ENCODE results near the gene LRRC8E. TPM values are rescaled to one million over a fixed set of nuclear protein-coding genes. Genes with fewer than 3 reads are reported as not detected.

The LRRC8E gene
- total RNA-seq, 1 experiment from 2014 or later = 18.1 TPM

GRCh38 chr19:7933411-7933810, 45.1 kb downstream of the LRRC8E start:
- Histone ChIP-seq H3K27ac (ENCODE audit: low read depth, low read length) (no peak overlapping the region), H3K9ac (ENCODE audit: low read length) (no peak overlapping the region), H3K36me3 (ENCODE audit: control insufficient read depth in 1 of 2, insufficient read depth in 2 of 2, low read length in 2 of 2) (peaks cover 34 to 45% of the 10 kb centered on the region in 2 experiments), H3K4me1 (ENCODE audit: control insufficient read depth in 1 of 2, insufficient read depth in 2 of 2, low read length in 2 of 2) (peaks cover 18 to 26% of the 10 kb centered on the region in 2 experiments), H2AFZ (ENCODE audit: low read depth, low read length, poor library complexity, severe bottlenecking) (no peak overlapping the region), H3K27me3 (ENCODE audit: insufficient read depth, low read length) (no peaks in the 10 kb centered on the region), H3K79me2 (ENCODE audit: insufficient read depth, low read length) (peaks cover 7% of the 10 kb centered on the region), H3K9me2 (ENCODE audit: insufficient read depth) (no peaks in the 10 kb centered on the region), H3K9me3 (ENCODE audit: control insufficient read depth in 1 of 2, insufficient read depth in 1 of 2, low read depth in 1 of 2, low read length in 2 of 2) (no peaks in the 10 kb centered on the region), H4K20me1 (ENCODE audit: insufficient read depth) (no peaks in the 10 kb centered on the region), H3K4me3 (replicated peaks in 1 of 2; ENCODE audit: low read depth in 1 of 2, low read length in 2 of 2) (no peak overlapping the region), H3K4me2 (ENCODE audit: low read length) (no peak overlapping the region)
- POLR2A ChIA-PET = no interaction called here
- CTCF ChIA-PET = no interaction called here
- DNase-seq (ENCODE audit: low read depth, low spot score) (no peak), ATAC-seq (peak; percentile 44; the same call in 1 of the 2 replicates)
- BruUV-seq (replicated peaks) = no TSS peak
- intact Hi-C loops (cut with micrococcal nuclease) = no loop called here
- RAD21 ChIA-PET (ENCODE audit: low non-redundant PET in 1 of 2, low total read pairs in 2 of 2, uncharacterized antibody in 2 of 2, unreplicated experiment in 2 of 2) = no interaction called here
- peak in 2 of 3 experiments; percentile 62 to 68; a peak in 4 of 6 replicates for TF ChIP-seq CTCF (IDR thresholded peaks at IDR 0.05 in 2 of 3, conservative IDR thresholded peaks at IDR 0.05 in 1 of 3; ENCODE audit: borderline replicate concordance in 1 of 3, insufficient read depth in 1 of 3, low read depth in 2 of 3, low read length in 2 of 3)
- TF ChIP-seq POLR2A (IDR thresholded peaks at IDR 0.05; ENCODE audit: borderline replicate concordance, extremely low read depth, insufficient read depth, insufficient read length) = no peak
- peak; percentile 25; the same call in 1 of the 2 replicates for TF ChIP-seq RAD21 (IDR thresholded peaks at IDR 0.05; ENCODE audit: low read depth)
- no peak for TF ChIP-seq EZH2 (IDR thresholded peaks at IDR 0.05)

DNA sequence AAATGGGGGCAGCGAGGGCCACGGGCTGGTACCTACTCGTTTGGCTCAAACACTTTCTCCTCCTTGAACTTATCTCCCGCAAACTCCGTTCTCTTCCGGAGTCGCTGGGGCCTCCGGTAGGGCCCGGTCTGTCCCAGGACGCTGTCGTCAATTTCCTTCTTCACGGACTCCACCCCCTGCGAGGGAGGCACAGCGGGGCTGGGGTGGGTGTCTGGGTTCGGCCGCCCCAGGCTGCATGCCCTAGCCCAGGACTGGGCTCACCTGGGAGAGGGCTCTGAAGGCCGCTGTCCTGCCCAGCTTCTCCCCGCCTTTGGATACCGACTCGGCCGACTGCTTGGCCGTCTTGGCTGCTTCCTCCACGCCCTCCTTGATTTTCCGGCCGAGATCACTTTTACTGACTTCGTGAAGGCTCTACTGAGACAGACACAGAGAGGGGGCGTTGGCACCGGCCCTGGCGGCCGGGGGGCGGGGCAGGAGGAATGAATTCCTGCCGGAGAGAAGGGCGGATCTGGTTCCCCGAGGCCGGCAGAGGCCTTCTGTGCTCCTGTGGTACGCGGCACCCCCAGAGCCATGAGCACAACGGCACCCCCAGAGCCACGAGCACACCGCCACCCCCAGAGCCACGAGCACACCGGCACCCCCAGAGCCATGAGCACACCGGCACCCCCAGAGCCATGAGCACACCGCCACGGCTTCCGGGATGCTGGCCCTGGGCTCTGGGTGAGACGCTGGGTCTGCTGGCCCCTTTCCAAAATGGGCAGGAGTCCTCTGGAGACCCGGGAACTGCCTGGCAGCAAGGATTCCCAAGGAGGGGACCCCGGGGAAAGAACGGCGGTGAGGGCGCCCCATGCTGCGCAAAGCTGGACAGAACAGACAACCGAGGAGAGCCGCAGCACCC, 45.8 kb downstream of the LRRC8E start:
- DNase-seq (ENCODE audit: low read depth, low spot score) (no peak), ATAC-seq (no peak)
- POLR2A ChIA-PET = no interaction called here
- Histone ChIP-seq H4K20me1 (ENCODE audit: insufficient read depth) (no peaks in the 10 kb centered on the region), H2AFZ (ENCODE audit: low read depth, low read length, poor library complexity, severe bottlenecking) (no peak overlapping the region), H3K27me3 (ENCODE audit: insufficient read depth, low read length) (no peaks in the 10 kb centered on the region), H3K4me2 (ENCODE audit: low read length) (no peak overlapping the region), H3K27ac (ENCODE audit: low read depth, low read length) (no peak overlapping the region), H3K9ac (ENCODE audit: low read length) (no peak overlapping the region), H3K4me3 (replicated peaks in 1 of 2; ENCODE audit: low read depth in 1 of 2, low read length in 2 of 2) (no peak overlapping the region), H3K9me2 (ENCODE audit: insufficient read depth) (no peaks in the 10 kb centered on the region), H3K36me3 (ENCODE audit: control insufficient read depth in 1 of 2, insufficient read depth in 2 of 2, low read length in 2 of 2) (peaks cover 39 to 46% of the 10 kb centered on the region in 2 experiments), H3K9me3 (ENCODE audit: control insufficient read depth in 1 of 2, insufficient read depth in 1 of 2, low read depth in 1 of 2, low read length in 2 of 2) (no peaks in the 10 kb centered on the region), H3K4me1 (ENCODE audit: control insufficient read depth in 1 of 2, insufficient read depth in 2 of 2, low read length in 2 of 2) (peaks cover 12 to 20% of the 10 kb centered on the region in 2 experiments), H3K79me2 (ENCODE audit: insufficient read depth, low read length) (peaks cover 11% of the 10 kb centered on the region)
- CTCF ChIA-PET = no interaction called here
- intact Hi-C loops (cut with micrococcal nuclease) = no loop called here
- TF ChIP-seq CTCF (IDR thresholded peaks at IDR 0.05 in 2 of 3, conservative IDR thresholded peaks at IDR 0.05 in 1 of 3; ENCODE audit: borderline replicate concordance in 1 of 3, insufficient read depth in 1 of 3, low read depth in 2 of 3, low read length in 2 of 3) (0 out of 6 replicates have a peak, but pooled peaks of 1 of the 3 experiments have one; percentile 3), POLR2A (IDR thresholded peaks at IDR 0.05; ENCODE audit: borderline replicate concordance, extremely low read depth, insufficient read depth, insufficient read length) (no peak), CEBPB (IDR thresholded peaks at IDR 0.05; ENCODE audit: low read depth) (no peak)
- no TSS peak for BruUV-seq (replicated peaks)
- RAD21 ChIA-PET (ENCODE audit: low non-redundant PET in 1 of 2, low total read pairs in 2 of 2, uncharacterized antibody in 2 of 2, unreplicated experiment in 2 of 2) = no interaction called here

Data from HCT116 (cell line).